Uterus (tissue), 2 donors: ENCODE data around the gene MED29.
"Not testable (repeated sequence)": the region's sequence is repeated elsewhere in the genome, so short reads cannot be mapped to it uniquely, and the experiment has no call there.

Source experiments
- POLR2A ChIP-seq, 2 donors: fragments of 450-650 bp; IDR thresholded peaks; one replicate each; pipeline ENCODE4 v1.6.1; 2016; ENCODE audit warnings: antibody characterized with exemption in 2 of 2, mild to moderate bottlenecking in 1 of 2, moderate library complexity in 1 of 2
- TF ChIP-seq, protein P1 (sequence below), 4 experiments: fragments of 200-600 bp in 2 of 4; fragments of 450-650 bp in 2 of 4; sonication (generic) in 2 of 4; IDR thresholded peaks; one replicate each; pipeline ENCODE4 v1.5.1; 2016 to 2019; ENCODE audit warnings: antibody characterized with exemption in 4 of 4, mild to moderate bottlenecking in 2 of 4, moderate library complexity in 1 of 4

DNA sequence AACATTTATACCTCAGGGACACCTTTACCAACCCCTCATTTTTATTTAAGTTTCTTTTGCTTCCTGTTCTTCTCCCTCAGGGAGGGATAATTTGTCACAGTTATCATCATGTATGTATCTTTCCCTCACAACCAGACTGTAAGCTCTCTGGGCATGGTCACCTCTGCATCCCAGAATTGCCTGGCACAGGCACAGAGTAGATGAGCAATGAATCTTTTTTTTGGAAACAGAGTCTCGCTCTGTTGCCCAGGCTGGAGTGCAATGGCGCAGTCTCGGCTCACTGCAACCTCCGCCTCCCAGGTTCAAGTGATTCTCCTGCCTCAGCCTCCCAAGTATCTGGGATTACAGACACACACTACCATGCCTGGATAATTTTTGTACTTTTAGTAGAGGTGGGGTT is 11.8 kb upstream of the MED29 start:
- TF ChIP-seq, protein P1, sequence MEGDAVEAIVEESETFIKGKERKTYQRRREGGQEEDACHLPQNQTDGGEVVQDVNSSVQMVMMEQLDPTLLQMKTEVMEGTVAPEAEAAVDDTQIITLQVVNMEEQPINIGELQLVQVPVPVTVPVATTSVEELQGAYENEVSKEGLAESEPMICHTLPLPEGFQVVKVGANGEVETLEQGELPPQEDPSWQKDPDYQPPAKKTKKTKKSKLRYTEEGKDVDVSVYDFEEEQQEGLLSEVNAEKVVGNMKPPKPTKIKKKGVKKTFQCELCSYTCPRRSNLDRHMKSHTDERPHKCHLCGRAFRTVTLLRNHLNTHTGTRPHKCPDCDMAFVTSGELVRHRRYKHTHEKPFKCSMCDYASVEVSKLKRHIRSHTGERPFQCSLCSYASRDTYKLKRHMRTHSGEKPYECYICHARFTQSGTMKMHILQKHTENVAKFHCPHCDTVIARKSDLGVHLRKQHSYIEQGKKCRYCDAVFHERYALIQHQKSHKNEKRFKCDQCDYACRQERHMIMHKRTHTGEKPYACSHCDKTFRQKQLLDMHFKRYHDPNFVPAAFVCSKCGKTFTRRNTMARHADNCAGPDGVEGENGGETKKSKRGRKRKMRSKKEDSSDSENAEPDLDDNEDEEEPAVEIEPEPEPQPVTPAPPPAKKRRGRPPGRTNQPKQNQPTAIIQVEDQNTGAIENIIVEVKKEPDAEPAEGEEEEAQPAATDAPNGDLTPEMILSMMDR (IDR thresholded peaks at IDR 0.05), result not testable (repeated sequence)
- TF ChIP-seq POLR2A (IDR thresholded peaks at IDR 0.05), result not testable (repeated sequence)
